ENCODE results near the gene MND1.

The MND1 gene, protein sequence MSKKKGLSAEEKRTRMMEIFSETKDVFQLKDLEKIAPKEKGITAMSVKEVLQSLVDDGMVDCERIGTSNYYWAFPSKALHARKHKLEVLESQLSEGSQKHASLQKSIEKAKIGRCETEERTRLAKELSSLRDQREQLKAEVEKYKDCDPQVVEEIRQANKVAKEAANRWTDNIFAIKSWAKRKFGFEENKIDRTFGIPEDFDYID

DNA sequence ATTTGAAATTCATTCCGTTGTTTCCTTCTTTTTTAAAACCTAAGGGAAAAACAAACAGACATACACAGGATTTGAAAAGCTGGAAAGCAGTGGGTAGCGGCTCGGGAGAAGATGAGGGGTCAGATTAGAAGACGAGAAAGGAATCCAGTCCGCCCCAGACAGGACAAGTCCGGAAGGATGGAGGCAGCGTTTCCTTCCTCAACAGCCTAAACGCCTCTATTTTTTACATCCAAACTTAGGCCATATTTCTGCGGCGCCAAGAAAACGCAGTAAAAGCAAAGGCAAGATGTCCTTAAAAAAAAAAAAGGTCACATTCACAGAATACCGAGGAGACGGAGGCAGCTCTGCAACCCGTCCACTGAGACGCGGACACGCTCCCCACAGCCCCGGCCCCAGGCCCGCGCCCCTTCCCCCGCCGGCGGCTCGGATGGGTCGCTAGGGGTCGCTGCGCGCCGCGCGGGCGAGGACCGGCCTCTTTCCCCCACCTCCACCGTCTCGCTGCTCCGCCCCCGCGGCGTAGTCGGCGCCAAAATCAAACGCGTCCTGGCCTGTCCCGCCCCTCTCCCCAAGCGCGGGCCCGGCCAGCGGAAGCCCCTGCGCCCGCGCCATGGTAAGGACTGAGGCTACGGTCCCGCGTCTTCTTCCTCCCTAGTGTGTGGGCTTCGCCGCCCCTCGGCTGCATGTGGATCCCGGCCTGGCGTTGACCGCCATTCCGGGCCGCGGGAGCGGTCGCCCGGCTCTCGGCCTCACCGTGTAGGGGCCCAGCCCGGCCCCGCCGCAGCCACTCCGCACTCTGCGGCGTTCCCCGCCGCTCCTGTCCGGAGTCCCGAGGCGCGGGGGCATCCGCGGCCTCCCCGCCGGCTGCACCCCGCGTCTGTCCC lies at the start of gene MND1:
TSS of gene MND1 (plus strand) at position 558 of the 881 bp plus-strand sequence. CDS start at position 608, 50 bp downstream.
- DNase-seq, result peak; percentile 87

GRCh38 chr4:153295131-153295755 lies 49.2 kb upstream of the MND1 start:
- DNase-seq, result no peak

DNA sequence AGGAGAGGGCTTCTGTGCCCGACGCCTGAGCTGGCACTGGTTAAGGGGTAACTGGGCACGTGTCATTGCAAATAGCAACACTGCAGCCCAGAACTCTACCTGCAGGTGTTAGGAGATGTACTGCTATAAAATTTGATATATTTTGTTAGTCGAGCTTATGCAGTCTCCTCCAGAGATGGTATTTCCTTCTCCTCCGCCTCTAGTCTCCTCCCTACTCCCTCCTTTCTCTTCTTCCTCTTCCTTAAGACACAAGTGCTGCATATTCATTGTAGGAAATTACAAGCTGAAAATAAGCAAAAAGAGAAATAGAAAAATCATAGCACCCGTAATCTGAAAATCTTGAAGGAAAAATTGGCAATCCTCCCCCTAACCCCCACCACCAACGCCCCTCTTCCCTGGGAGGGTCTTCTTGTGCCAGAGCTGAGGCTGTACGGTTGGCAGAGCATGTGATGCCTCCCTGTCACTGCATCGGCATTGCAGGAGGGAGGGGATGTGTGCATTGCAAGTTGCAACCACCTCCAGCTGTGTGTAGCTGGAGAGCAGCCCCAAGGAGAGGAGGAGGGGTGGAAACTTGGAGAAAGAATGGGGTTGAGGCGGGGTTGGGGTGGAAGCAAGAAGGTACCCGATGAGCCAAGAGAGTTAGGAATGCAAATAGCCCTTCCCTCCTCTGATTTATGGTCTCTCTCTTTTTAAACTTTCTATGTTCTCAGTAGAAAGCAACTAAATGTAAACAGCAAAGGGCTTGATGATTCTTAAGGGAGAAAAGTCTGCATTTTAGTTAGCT lies 48.3 kb upstream of the MND1 start:
- no peak for DNase-seq

DNA sequence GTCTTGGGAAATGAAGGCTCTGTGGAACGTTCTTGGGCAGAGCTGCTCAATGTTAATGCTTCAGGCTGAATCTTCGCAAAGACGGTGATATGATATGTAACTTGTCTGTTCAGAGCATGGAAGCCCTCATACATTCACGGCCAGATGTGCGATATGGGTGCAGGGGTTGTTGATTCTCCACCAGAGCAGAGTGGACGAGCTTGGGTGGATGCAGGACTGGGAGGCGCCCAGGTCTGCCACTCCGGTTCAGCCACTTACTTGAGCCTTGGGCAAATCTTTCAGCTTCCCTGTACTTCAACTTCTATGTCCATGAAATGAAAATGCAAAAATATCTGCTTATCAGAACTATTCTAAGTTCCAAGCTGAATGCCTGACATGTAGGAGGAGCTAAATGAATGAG lies 47.4 kb upstream of the MND1 start:
- no peak for DNase-seq

DNA sequence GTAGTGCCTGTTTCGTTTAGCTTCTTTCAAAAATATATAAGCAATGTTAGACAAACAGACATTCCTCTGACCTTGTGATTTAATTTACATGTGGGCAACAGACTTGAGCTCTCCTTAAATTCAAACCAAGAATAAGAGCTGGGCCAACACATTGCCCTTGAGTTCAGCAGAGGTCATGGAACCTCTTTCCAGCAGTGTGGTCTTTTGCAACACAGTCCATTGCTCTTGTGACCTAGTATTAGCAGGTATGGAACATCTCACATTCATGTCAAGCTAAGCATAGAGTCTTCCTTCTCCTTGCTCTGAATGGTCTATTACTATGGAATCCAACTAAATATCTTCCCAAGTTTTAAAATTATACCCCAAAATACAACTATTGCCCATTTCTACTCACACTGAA lies 33.7 kb upstream of the MND1 start:
- DNase-seq, result no peak

- no peak for DNase-seq
Observed at GRCh38 chr4:153314915-153315314, 29.6 kb upstream of the MND1 start.

DNA sequence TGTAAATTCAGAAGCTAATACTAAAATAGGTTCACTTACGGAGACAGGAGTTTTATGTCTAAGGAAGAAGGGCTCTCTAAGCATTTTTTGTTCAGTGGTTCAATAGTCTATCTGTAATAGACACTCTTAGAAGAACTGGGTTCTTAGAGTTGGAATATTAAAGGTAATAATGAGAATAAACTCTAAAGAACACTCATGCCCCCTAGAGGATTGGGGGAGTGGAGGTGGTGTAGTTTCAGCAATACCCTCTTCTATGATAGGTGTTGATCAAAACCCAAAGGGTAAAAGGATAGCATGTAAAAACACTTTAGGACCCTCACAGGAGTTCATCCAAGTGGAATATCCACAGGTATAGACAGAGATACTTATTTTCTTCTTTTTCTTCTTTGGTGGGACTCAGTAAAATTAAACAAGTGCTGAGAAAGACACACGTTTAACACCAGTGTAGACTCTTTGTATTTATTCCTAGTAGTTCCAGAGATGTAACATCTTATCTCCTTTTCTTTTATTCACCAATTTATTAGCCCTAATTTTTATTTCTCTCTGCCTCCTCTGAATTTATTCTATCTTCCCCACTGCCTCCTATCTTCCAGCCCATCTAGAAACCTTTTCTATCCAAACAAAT lies 25.7 kb upstream of the MND1 start:
- DNase-seq, result peak; percentile 22

DNA sequence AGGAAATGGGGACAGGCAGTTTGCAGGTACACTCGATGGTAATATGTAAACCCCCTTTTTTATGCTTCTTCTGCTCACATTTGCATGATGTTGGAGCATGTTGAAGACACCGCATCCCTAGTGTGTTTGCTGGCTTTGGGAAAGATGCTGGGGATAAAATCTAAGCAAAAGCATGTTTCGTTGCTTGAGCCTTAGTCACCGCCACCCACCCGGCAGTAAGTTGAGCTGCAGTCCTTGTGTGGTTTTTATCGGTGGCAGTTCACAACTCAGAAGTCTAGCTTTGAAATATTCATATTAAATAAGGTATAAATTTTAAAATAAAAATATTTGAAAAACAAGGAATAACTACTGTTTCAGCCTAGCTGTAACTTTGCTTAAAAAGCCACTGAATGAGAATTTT lies 21.7 kb upstream of the MND1 start:
- no peak for DNase-seq

GRCh38 chr4:153324046-153324445 lies 20.4 kb upstream of the MND1 start:
- DNase-seq, result no peak

DNA sequence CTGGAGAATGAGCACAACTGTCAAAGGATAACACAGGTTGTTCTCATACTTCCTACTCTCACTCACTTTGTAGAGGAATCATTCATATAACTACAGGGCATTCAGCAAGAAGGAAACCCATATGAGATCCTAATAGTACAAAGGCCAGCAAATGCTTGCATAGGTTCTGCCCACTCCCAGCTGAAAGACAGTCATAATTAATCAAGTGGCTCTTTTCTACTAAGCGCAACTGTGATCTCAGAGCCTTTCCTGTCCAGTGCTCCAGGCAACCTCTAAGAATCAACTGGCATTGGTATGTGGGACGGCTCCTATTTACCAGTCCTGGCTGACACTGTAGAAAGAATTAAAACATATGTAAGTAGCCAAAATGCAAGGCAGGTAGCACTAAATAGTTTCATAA lies 18.9 kb upstream of the MND1 start:
- DNase-seq, result no peak

GRCh38 chr4:153326513-153326912 lies 18.0 kb upstream of the MND1 start:
- no peak for DNase-seq

DNA sequence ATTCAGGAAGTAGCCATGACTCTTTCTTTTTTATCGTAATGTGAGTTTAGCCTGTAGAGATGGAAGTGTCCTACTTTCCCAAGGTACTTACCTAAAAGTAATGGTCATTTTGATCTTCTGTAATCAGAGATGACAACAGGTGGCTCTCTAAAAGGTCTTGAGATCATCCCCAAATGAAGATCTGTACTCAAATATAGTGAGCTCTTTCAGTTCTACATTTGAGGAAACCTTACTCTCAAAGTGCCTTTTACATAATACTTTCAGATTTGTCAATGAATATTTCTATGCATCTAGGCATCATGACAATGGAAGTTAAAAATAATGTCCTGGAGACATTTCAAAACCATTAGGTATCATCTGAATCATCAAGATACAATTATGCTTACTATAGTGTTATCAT lies 17.2 kb upstream of the MND1 start:
- DNase-seq, result no peak

GRCh38 chr4:153332936-153333335 lies 11.6 kb upstream of the MND1 start:
- no peak for DNase-seq

DNA sequence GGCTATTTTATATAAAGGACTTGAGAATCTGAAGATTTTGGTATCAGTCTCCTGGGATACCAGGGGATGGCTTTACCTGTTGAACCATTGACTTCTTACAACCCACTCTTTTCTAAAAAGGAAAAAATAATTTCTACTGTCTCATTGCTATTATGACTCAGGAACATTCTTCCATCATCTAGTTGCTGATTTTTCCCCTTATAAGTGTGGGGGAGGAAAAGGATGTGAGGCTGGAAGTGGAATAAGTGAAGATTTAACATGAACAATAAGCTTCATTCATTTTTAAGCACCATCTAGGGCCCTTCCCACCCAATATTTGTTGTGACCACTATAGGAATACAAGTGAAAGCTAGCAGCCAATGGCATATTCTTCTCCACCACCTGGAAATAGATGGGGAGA lies 10.6 kb upstream of the MND1 start:
- no peak for DNase-seq

GRCh38 chr4:153335665-153336064 lies 8.8 kb upstream of the MND1 start:
- no peak for DNase-seq

- DNase-seq, result no peak
Observed at GRCh38 chr4:153337686-153338085, 6.8 kb upstream of the MND1 start.

- DNase-seq, result peak; percentile 17
Observed at GRCh38 chr4:153341575-153342090, 2.9 kb upstream of the MND1 start.

DNA sequence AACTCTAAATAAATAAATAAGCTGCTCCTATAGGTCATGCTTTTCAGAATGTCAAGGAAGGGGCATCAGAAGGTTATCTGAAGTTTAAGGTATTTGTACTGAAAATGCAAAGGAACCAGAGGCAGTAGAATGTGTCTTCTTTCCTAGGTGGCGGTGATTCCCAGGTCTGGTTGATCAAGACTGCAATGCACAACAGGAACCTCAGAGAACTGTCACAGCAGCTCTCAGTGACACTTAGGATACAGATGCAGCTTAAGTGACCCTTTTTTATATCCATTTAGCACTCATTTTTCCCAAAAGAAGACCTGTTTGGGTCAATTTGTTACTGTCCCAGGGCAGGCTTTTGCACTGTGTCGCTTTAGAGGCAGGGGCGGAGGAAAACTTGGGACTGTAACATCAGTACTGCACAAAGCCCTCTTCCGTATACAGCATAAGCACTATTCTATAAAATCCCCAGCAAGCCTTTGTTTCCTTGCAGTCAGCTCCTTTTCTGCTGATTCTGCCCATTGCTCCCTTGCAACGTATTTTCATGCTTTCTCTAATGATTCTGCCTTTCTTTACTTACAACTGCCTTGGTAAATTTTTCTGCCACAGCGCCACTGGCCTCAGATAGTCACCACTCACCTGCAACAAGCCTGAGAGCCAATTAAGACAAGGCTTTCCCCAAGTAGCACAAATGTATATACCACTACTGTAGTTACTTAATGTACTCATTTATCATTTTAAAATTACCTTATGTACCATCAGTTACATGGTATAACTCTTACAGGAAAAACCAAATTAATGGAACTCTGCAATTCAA lies 1.5 kb upstream of the MND1 start:
- peak; percentile 4 for DNase-seq

DNA sequence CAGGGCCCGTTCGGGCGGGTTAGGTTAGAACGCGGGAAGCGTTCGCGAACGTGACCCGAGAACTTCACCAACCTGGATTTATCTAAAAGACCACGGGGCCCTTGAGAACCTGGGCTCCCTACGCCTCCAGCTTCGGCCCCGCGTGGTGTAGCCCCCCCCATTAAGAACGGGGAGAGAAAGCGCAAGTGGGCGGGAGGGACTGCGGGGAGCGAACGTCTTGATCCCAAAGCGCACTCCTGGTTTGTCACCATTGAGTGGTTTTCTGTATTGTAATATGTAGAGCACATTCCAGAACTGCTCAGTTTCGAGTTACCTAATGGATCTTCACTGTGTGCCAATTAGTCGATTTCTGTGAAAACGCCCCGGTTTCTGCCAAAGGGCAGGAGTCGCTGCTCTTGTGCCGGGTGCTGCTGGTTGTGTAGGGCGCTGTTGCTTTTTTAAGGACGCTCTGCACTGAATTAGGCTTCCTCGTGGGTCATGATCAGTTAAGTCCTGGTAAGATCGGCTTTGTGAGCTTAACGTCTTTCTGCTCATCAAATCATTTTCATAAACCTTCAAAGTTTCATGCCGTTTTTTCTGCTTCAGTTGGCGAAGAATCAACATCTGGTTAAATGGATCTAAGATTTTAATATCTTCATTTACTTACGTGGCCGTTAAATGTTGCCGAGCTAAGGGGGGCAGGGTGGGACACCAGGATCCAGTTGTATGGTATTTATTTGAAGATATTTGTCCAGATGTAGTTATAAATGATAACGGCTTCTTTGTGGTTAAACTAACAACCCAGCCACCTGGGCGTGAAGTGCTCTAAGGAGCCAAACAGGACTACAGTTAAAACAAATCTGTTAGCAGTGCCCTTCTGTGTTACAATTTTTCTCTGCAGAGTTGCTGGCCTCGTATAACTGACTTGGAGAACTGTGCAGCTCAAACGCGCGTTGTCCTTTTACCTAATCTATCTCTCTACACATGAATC lies 809 bp downstream of the MND1 start:
- DNase-seq, result peak; percentile 70

- no peak for DNase-seq
Observed at GRCh38 chr4:153346031-153346430, 1.5 kb downstream of the MND1 start.
